H1 (cell line): Measurements from ENCODE around the gene PID1. TPM values are rescaled to one million over a fixed set of nuclear protein-coding genes. Genes with fewer than 3 reads are reported as not detected.

Source experiments
- CTCF ChIA-PET: fragments of 300-600 bp; sonication (Branson Sonifier 250); formaldehyde crosslinking; loops from one replicate; lab custom pipeline; 2021; ENCODE audit not compliant: partially characterized antibody; lab: Charles Lee
- POLR2A ChIA-PET: fragments of 300-600 bp; sonication (Branson Sonifier 250); formaldehyde crosslinking; loops from one replicate; lab custom pipeline; 2021; ENCODE audit warnings: inconsistent platforms; ENCODE audit not compliant: partially characterized antibody; lab: Charles Lee
- DNase-seq, 2 experiments: peaks; one replicate each; pipeline versions ENCODE4 v3.0.0 to v3.0.0-alpha.2; 2010 to 2022; ENCODE audit warnings: low spot score in 2 of 2, low read depth in 1 of 2, mixed read lengths in 1 of 2
- FAIRE-seq: peaks from 2 replicates; lab custom pipeline; 2011; peaks lifted over from hg19 to GRCh38; lab: Jason Lieb, UNC
- H2AFZ ChIP-seq: 2 replicates; pipeline ENCODE4 v1.8.1; 2012; ENCODE audit warnings: low read length, inconsistent platforms
- H2AK5ac ChIP-seq: 2 replicates; pipeline ENCODE4 v1.6.1; 2013; ENCODE audit warnings: low read depth, low read length
- H2BK120ac ChIP-seq: replicated peaks from 2 replicates; pipeline ENCODE3; 2013; ENCODE audit warnings: low read depth, low read length, inconsistent platforms
- H2BK12ac ChIP-seq: 2 replicates; pipeline ENCODE4 v1.6.1; 2013; ENCODE audit warnings: low read depth, low read length
- H2BK15ac ChIP-seq: 2 replicates; pipeline ENCODE4 v1.6.1; 2013; ENCODE audit warnings: low read length
- H2BK20ac ChIP-seq: 2 replicates; pipeline ENCODE4 v1.6.1; 2013; ENCODE audit warnings: low read length
- H2BK5ac ChIP-seq: 2 replicates; pipeline ENCODE4 v1.6.1; 2013; ENCODE audit warnings: low read depth, low read length
- H3K14ac ChIP-seq: 2 replicates; pipeline ENCODE4 v1.6.1; 2013; ENCODE audit warnings: inconsistent platforms; ENCODE audit not compliant: insufficient read length
- H3K18ac ChIP-seq: 2 replicates; pipeline ENCODE4 v1.6.1; 2013; ENCODE audit warnings: low read length; ENCODE audit errors: extremely low read depth
- H3K23ac ChIP-seq: 2 replicates; pipeline ENCODE4 v1.6.1; 2013; ENCODE audit warnings: inconsistent platforms; ENCODE audit not compliant: insufficient read length
- H3K23me2 ChIP-seq: 2 replicates; pipeline ENCODE4 v1.6.1; 2013; ENCODE audit warnings: low read depth, low read length
- H3K27ac ChIP-seq: 2 replicates; pipeline ENCODE4 v1.6.1; 2011; ENCODE audit warnings: low read depth, low read length, inconsistent platforms
- H3K27me3 ChIP-seq, 4 experiments: replicated peaks in 1 of 4; 1 replicate in 1 of 4; 2 replicates in 3 of 4; pipeline versions ENCODE4 v1.6.1 to v1.8.1; 2011 to 2013; ENCODE audit warnings: low read length in 3 of 4, mild to moderate bottlenecking in 3 of 4, inconsistent platforms in 2 of 4, mixed read lengths in 2 of 4, moderate library complexity in 1 of 4; ENCODE audit not compliant: control insufficient read depth in 3 of 4, insufficient read depth in 3 of 4; ENCODE audit errors: extremely low read depth in 1 of 4
- H3K36me3 ChIP-seq, 4 experiments: 2 replicates each; pipeline versions ENCODE4 v1.6.1 to v1.8.1; 2011 to 2013; ENCODE audit warnings: mild to moderate bottlenecking in 4 of 4, low read length in 3 of 4, moderate library complexity in 2 of 4, control low read depth in 1 of 4, inconsistent platforms in 1 of 4; ENCODE audit not compliant: insufficient read depth in 4 of 4, control insufficient read depth in 2 of 4
- H3K4ac ChIP-seq: replicated peaks from 2 replicates; pipeline ENCODE3; 2013; ENCODE audit warnings: low read length, low read depth, mixed read lengths, inconsistent platforms; ENCODE audit not compliant: insufficient read length
- H3K4me1 ChIP-seq, 4 experiments: replicated peaks in 1 of 4; 1 replicate in 1 of 4; 2 replicates in 3 of 4; pipeline versions ENCODE4 v1.6.1 to v1.8.1; 2011 to 2013; ENCODE audit warnings: low read length in 3 of 4, inconsistent platforms in 2 of 4, mixed read lengths in 1 of 4; ENCODE audit not compliant: insufficient read depth in 4 of 4, control insufficient read depth in 3 of 4
- H3K4me2 ChIP-seq, 2 experiments: 2 replicates each; pipeline versions ENCODE4 v1.6.1 to v1.8.1; 2011 to 2013; ENCODE audit warnings: low read depth in 2 of 2, low read length in 2 of 2, control low read depth in 1 of 2, inconsistent platforms in 1 of 2, mild to moderate bottlenecking in 1 of 2; ENCODE audit not compliant: insufficient read depth in 1 of 2
- H3K4me3 ChIP-seq, 4 experiments: fragments of 200-600, 300-600 bp in 1 of 4; sonication (generic), shearing (Covaris generic), sonication (Bioruptor Twin) in 1 of 4; 2 replicates each; pipeline versions ENCODE4 v1.5.1 to v1.8.1; 2011 to 2016; ENCODE audit warnings: low read length in 4 of 4, low read depth in 3 of 4, control low read depth in 2 of 4, inconsistent platforms in 2 of 4, mild to moderate bottlenecking in 2 of 4, mixed read lengths in 1 of 4, moderate library complexity in 1 of 4; ENCODE audit not compliant: insufficient read depth in 2 of 4; ENCODE audit errors: extremely low read depth in 1 of 4
- H3K56ac ChIP-seq: replicated peaks from 2 replicates; pipeline ENCODE3; 2013; ENCODE audit warnings: low read depth, mild to moderate bottlenecking, mixed read lengths, low read length, inconsistent platforms; ENCODE audit not compliant: insufficient read length
- H3K79me1 ChIP-seq: 2 replicates; pipeline ENCODE4 v1.6.1; 2013; ENCODE audit warnings: low read depth, low read length, control low read depth
- H3K79me2 ChIP-seq, 2 experiments: 2 replicates each; pipeline versions ENCODE4 v1.6.1 to v1.8.1; 2012 to 2013; ENCODE audit warnings: low read length in 2 of 2, mild to moderate bottlenecking in 2 of 2, inconsistent platforms in 1 of 2; ENCODE audit not compliant: insufficient read depth in 2 of 2, control insufficient read depth in 1 of 2
- H3K9ac ChIP-seq, 4 experiments: replicated peaks in 1 of 4; 1 replicate in 1 of 4; 2 replicates in 3 of 4; pipeline versions ENCODE4 v1.6.1 to v1.8.1; 2011 to 2013; ENCODE audit warnings: low read depth in 3 of 4, low read length in 3 of 4, control low read depth in 2 of 4, mild to moderate bottlenecking in 2 of 4, moderate library complexity in 2 of 4, inconsistent platforms in 1 of 4; ENCODE audit errors: extremely low read depth in 1 of 4
- H3K9me3 ChIP-seq, 2 experiments: 2 replicates each; pipeline versions ENCODE4 v1.6.1 to v1.8.1; 2012 to 2013; ENCODE audit warnings: mild to moderate bottlenecking in 2 of 2, moderate library complexity in 2 of 2, control low read depth in 1 of 2, inconsistent platforms in 1 of 2, low read depth in 1 of 2, low read length in 1 of 2, mixed read lengths in 1 of 2; ENCODE audit not compliant: insufficient read depth in 2 of 2
- H4K20me1 ChIP-seq, 2 experiments: replicated peaks in 1 of 2; 2 replicates each; pipeline versions ENCODE3 to v1.8.1; 2011 to 2013; ENCODE audit warnings: inconsistent platforms in 2 of 2, low read length in 2 of 2, mild to moderate bottlenecking in 1 of 2; ENCODE audit not compliant: insufficient read depth in 2 of 2, control insufficient read depth in 1 of 2
- H4K5ac ChIP-seq: 2 replicates; pipeline ENCODE4 v1.6.1; 2013; ENCODE audit warnings: low read length, low read depth, mixed read lengths, inconsistent platforms; ENCODE audit not compliant: insufficient read length
- H4K8ac ChIP-seq: 2 replicates; pipeline ENCODE4 v1.8.0; 2013; ENCODE audit warnings: mild to moderate bottlenecking, moderate library complexity, low read length, inconsistent platforms; ENCODE audit not compliant: insufficient read depth; ENCODE audit errors: extremely low read depth
- H4K91ac ChIP-seq: replicated peaks from 2 replicates; pipeline ENCODE3; 2013; ENCODE audit warnings: low read length, mixed read lengths, inconsistent platforms; ENCODE audit not compliant: insufficient read length
- CBX5 ChIP-seq: fragments of 300-800, 300-1000 bp; sonication (generic); IDR thresholded peaks from 2 replicates; pipeline ENCODE4 v1.7.1; 2016; ENCODE audit warnings: antibody characterized with exemption, low read length, low read depth
- CEBPB ChIP-seq: IDR thresholded peaks from 2 replicates; pipeline ENCODE4 v1.6.1; 2012; ENCODE audit warnings: low read depth, low read length
- FOSL1 ChIP-seq: IDR thresholded peaks from 2 replicates; pipeline ENCODE4 v1.6.1; 2011; ENCODE audit warnings: mild to moderate bottlenecking, low read depth, low read length, moderate library complexity; ENCODE audit not compliant: insufficient read depth
- GTF2F1 ChIP-seq: IDR thresholded peaks from 2 replicates; pipeline ENCODE4 v1.6.1; 2012; ENCODE audit warnings: low read depth, low read length, improper control_type of control experiment, borderline replicate concordance
- HDAC2 ChIP-seq, 2 experiments: fragments of 300-600 bp in 1 of 2; sonication (generic) in 1 of 2; IDR thresholded peaks; 2 replicates each; pipeline ENCODE4 v1.6.1; 2011 to 2012; ENCODE audit warnings: low read depth in 2 of 2, low read length in 2 of 2, mild to moderate bottlenecking in 2 of 2, moderate library complexity in 2 of 2, borderline replicate concordance in 1 of 2, inconsistent platforms in 1 of 2
- KDM5A ChIP-seq: fragments of 200-600 bp; IDR thresholded peaks from 2 replicates; pipeline ENCODE4 v1.7.1; 2012; ENCODE audit warnings: mild to moderate bottlenecking, low read length, inconsistent platforms, mixed read lengths
- POLR2AphosphoS5 ChIP-seq: IDR thresholded peaks from 2 replicates; pipeline ENCODE4 v1.6.1; 2011; ENCODE audit warnings: low read depth, low read length
- RNF2 ChIP-seq: fragments of 200-900, 300-1000 bp; sonication (generic); IDR thresholded peaks from 2 replicates; pipeline ENCODE4 v1.7.1; 2016; ENCODE audit warnings: borderline replicate concordance, low read depth, mild to moderate bottlenecking, antibody characterized with exemption, low read length; ENCODE audit not compliant: poor library complexity, severe bottlenecking; ENCODE audit errors: missing control alignments
- SIN3A ChIP-seq, 2 experiments: IDR thresholded peaks in 1 of 2; conservative IDR thresholded peaks in 1 of 2; 2 replicates each; pipeline ENCODE4 v1.6.1; 2011 to 2012; ENCODE audit warnings: low read length in 2 of 2, improper control_type of control experiment in 1 of 2, low read depth in 1 of 2, mild to moderate bottlenecking in 1 of 2
- SIRT6 ChIP-seq: IDR thresholded peaks from one replicate; pipeline ENCODE4 v1.7.1; 2012; ENCODE audit warnings: low read length, inconsistent platforms
- SP4 ChIP-seq: IDR thresholded peaks from 2 replicates; pipeline ENCODE4 v1.6.1; 2012; ENCODE audit warnings: low read length, inconsistent platforms
- TBP ChIP-seq: IDR thresholded peaks from 2 replicates; pipeline ENCODE4 v1.6.1; 2011; ENCODE audit warnings: low read depth, low read length, improper control_type of control experiment
- whole genome bisulfite sequencing, 2 experiments: shearing (Covaris generic) in 1 of 2; methylation state at CpG; one replicate each; pipeline versions ENCODE4 v1.1.6 to v1.1.7; 2013 to 2015; ENCODE audit warnings: low lambda C conversion rate in 2 of 2, mixed read lengths in 2 of 2, inconsistent platforms in 1 of 2, low coverage in 1 of 2, missing lambda C conversion rate in 1 of 2; ENCODE audit not compliant: insufficient replicate concordance in 2 of 2, insufficient coverage in 1 of 2, insufficient read length in 1 of 2; ENCODE audit errors: extremely low coverage in 1 of 2, missing lambda C conversion rate in 1 of 2; 5-methylcytosine and 5-hydroxymethylcytosine counted together
- polyA plus RNA-seq, 7 experiments: library from polyadenylated mRNA; depleted of rRNA in 3 of 7; stranded (reverse) in 5 of 7; unstranded in 2 of 7; fragments of >200 nt in 5 of 7; fragments of 200-250 nt in 2 of 7; gene quantifications; 1 replicate in 5 of 7; 2 replicates in 1 of 7; 4 replicates in 1 of 7; pipeline versions ENCODE4 v1.2.1 to v1.2.3, GENCODE V29; 2011 to 2013; ENCODE audit warnings: missing spikeins in 2 of 7, mixed read lengths in 2 of 7
- total RNA-seq: library from RNA; stranded (reverse); fragmentation: NEBNext Ultra II Directional; extraction: Animal tissue kit (Norgen Biotek cat#: 25700); gene quantifications from 2 replicates; pipeline ENCODE4 v1.2.1, GENCODE V29; 2021

Gene PID1
- total and polyA plus RNA-seq, 2 of the 8 experiments (the other 6 are each of a cell fraction or from before 2014, with no cell fraction given) = 1.5 to 3.3 TPM

DNA sequence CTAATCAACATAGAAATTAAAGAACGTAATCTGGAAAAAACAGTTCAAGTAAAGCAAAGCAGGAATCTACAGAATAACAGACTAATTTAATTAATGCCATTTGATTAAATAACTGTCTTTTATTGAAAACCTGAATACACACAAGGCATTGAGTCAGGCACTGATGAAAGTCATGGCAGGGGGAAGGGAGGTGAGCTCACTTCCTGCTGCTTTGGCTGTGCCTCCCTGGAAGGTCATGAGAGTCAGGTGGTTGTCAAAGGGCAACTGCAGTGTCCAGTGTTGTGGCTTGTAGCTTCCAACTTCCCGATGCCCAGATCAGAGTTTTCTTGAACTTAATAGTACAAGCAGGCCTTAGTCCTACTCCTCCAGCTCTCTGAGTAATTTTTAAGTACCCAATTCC, 180.9 kb downstream of the PID1 start:
- H3K4ac ChIP-seq = no peak overlapping the region
- no peak overlapping the region for H2BK5ac ChIP-seq
- FAIRE-seq = no peak
- H3K56ac ChIP-seq = no peak overlapping the region
- H3K27ac ChIP-seq = no peak overlapping the region
- H3K23me2 ChIP-seq = no peaks in the 10 kb centered on the region
- no peaks in the 10 kb centered on the region for H3K9me3 ChIP-seq
- H3K4me2 ChIP-seq = no peak overlapping the region
- H2BK120ac ChIP-seq = no peak overlapping the region
- 95% methylated on average over 2 of the region's 2 CpGs; no CpG with 5 or more reads in 1 of the 2 experiments for WGBS, 2 experiments
- H3K79me1 ChIP-seq = no peaks in the 10 kb centered on the region
- H2BK15ac ChIP-seq = no peak overlapping the region
- H4K20me1 ChIP-seq = no peaks in the 10 kb centered on the region
- no peak overlapping the region for H4K91ac ChIP-seq
- H3K79me2 ChIP-seq = no peaks in the 10 kb centered on the region
- no peak overlapping the region for H4K8ac ChIP-seq
- no peak overlapping the region for H2AK5ac ChIP-seq
- no peak overlapping the region for H3K9ac ChIP-seq
- H2BK12ac ChIP-seq = no peak overlapping the region
- peak overlapping the region; percentile 31 for H3K14ac ChIP-seq
- peaks cover 0 to 2% (median 0%) of the 10 kb centered on the region in 4 experiments; a peak in 1 of 7 replicates for H3K4me1 ChIP-seq
- H3K23ac ChIP-seq = no peak overlapping the region
- CTCF ChIA-PET = interaction anchor here (2.2 kb wide), 1 partner anchor 401 kb away, joined by 6 read pairs; no protein-coding TSS in a partner anchor
- no peak overlapping the region for H4K5ac ChIP-seq
- H3K4me3 ChIP-seq = no peak overlapping the region
- POLR2A ChIA-PET = no interaction called here
- H3K36me3 ChIP-seq = no peaks in the 10 kb centered on the region
- H3K18ac ChIP-seq = no peak overlapping the region
- H2AFZ ChIP-seq = no peak overlapping the region
- no peak overlapping the region for H2BK20ac ChIP-seq
- DNase-seq = no peak
- no peaks in the 10 kb centered on the region for H3K27me3 ChIP-seq
- TF ChIP-seq SIRT6 (no peak), SIN3A (conservative IDR thresholded peaks at IDR 0.05 in 1 of 2, IDR thresholded peaks at IDR 0.05 in 1 of 2; ENCODE audit: low read depth in 1 of 2, low read length in 2 of 2) (no peak), RNF2 (no peak), CEBPB (no peak), SP4 (no peak), KDM5A (no peak), FOSL1 (no peak), HDAC2 (IDR thresholded peaks at IDR 0.05; ENCODE audit: borderline replicate concordance in 1 of 2, low read depth in 2 of 2, low read length in 2 of 2) (no peak), CBX5 (no peak), TBP (no peak), POLR2AphosphoS5 (no peak), GTF2F1 (no peak)
